Kidney (tissue), 14 donors: ENCODE results near the gene PCNX1. TPM values are rescaled to one million over a fixed set of nuclear protein-coding genes. Genes with fewer than 3 reads are reported as not detected.

Source experiments
- DNase-seq, 5 donors: peaks; one replicate each; pipeline ENCODE4 v3.0.0-alpha.2; 2013 to 2020
- FAIRE-seq: peaks from 2 replicates; lab custom pipeline; 2012; peaks lifted over from hg19 to GRCh38; lab: Jason Lieb, UNC
- H3K27ac ChIP-seq, 2 donors: one replicate each; pipeline ENCODE4 v1.7.0; 2013; ENCODE audit warnings: low read depth in 2 of 2, low read length in 2 of 2, inconsistent platforms in 1 of 2
- H3K27me3 ChIP-seq: one replicate; pipeline ENCODE4 v1.7.1; 2013; ENCODE audit warnings: low read length, inconsistent platforms; ENCODE audit not compliant: control insufficient read depth, insufficient read depth
- H3K36me3 ChIP-seq, 3 donors: one replicate each; pipeline versions ENCODE4 v1.7.0 to v1.7.1; 2013; ENCODE audit warnings: low read length in 3 of 3, control low read depth in 1 of 3, inconsistent platforms in 1 of 3; ENCODE audit not compliant: insufficient read depth in 3 of 3, control insufficient read depth in 2 of 3
- H3K4me1 ChIP-seq, 3 donors: one replicate each; pipeline versions ENCODE4 v1.7.0 to v1.7.1; 2013; ENCODE audit warnings: low read length in 3 of 3, inconsistent platforms in 1 of 3, low read depth in 1 of 3; ENCODE audit not compliant: control insufficient read depth in 2 of 3, insufficient read depth in 2 of 3
- H3K4me3 ChIP-seq, 3 donors: one replicate each; pipeline versions ENCODE4 v1.7.0 to v1.8.1; 2013; ENCODE audit warnings: low read length in 3 of 3, control low read depth in 1 of 3, inconsistent platforms in 1 of 3
- H3K9ac ChIP-seq, 3 donors: one replicate each; pipeline versions ENCODE4 v1.7.0 to v1.7.1; 2013; ENCODE audit warnings: low read length in 3 of 3, control low read depth in 1 of 3, inconsistent platforms in 1 of 3
- H3K9me3 ChIP-seq, 3 donors: one replicate each; pipeline versions ENCODE4 v1.7.0 to v1.7.1; 2013; ENCODE audit warnings: low read length in 3 of 3, control low read depth in 1 of 3, inconsistent platforms in 1 of 3; ENCODE audit not compliant: control insufficient read depth in 2 of 3, insufficient read depth in 1 of 3
- CTCF ChIP-seq: IDR thresholded peaks from 3 replicates; pipeline ENCODE4 v1.5.1; 2012; ENCODE audit warnings: mild to moderate bottlenecking, moderate library complexity, borderline replicate concordance; ENCODE audit not compliant: insufficient read depth; ENCODE audit errors: extremely low read depth
- intact Hi-C: fragments of 100-400 bp; cut with DNase I; formaldehyde crosslinking; loops from one replicate; pipeline ENCODE4 v1.11.1; 2022
- polyA plus RNA-seq: library from polyadenylated mRNA; stranded (reverse); fragments of 350-450 nt; fragmentation: Illumina TruSeq; extraction: RNeasy Lipid Tissue Mini Kit (QIAGEN cat#74804); gene quantifications from one replicate; pipeline ENCODE4 v1.2.3, GENCODE V29; 2014; ENCODE audit warnings: low read depth, low replicate concordance; ENCODE audit not compliant: insufficient read depth
- total RNA-seq: library from RNA; stranded (reverse); fragmentation: NEBNext Ultra II Directional; extraction: Animal tissue kit (Norgen Biotek cat#: 25700); gene quantifications from one replicate; pipeline ENCODE4 v1.2.1, GENCODE V29; 2021
- donor health status: control.
- donor health status: control.
- donor health status: control.
- donor health status: control.
- donor health status: control.
- donor health status: DM: yes; HTN: yes; CAD: no.
- donor health status: Normal renal cell carcinoma (clear cell type).

The PCNX1 gene
- total and polyA plus RNA-seq, 2 donors from 2014 or later = 16.2 to 55.2 TPM

GRCh38 chr14:71135496-71135895, 228.2 kb downstream of the PCNX1 start:
- Histone ChIP-seq H3K4me1 (peaks cover 0 to 6% (median 4%) of the 10 kb centered on the region in 3 donors), H3K36me3 (no peaks in the 10 kb centered on the region), H3K9me3 (no peaks in the 10 kb centered on the region), H3K4me3 (no peak overlapping the region), H3K27me3 (no peaks in the 10 kb centered on the region), H3K9ac (no peak overlapping the region), H3K27ac (no peak overlapping the region)
- TF ChIP-seq CTCF = no peak
- DNase-seq (no peak), FAIRE-seq (no peak)
- intact Hi-C loops = no loop called here

- H3K9me3 ChIP-seq = no peaks in the 10 kb centered on the region
- no peak overlapping the region for H3K4me3 ChIP-seq
- FAIRE-seq = no peak
- intact Hi-C loops = no loop called here
- H3K27ac ChIP-seq = no peak overlapping the region
- peaks cover 0 to 6% (median 5%) of the 10 kb centered on the region in 3 donors for H3K4me1 ChIP-seq
- no peak overlapping the region for H3K9ac ChIP-seq
- no peak for DNase-seq
- H3K36me3 ChIP-seq = no peaks in the 10 kb centered on the region
- no peaks in the 10 kb centered on the region for H3K27me3 ChIP-seq
- no peak for TF ChIP-seq CTCF
Observed at GRCh38 chr14:71135911-71136310, 228.7 kb downstream of the PCNX1 start.

- H3K27ac ChIP-seq = no peak overlapping the region
- no peaks in the 10 kb centered on the region for H3K27me3 ChIP-seq
- peaks cover 0 to 6% (median 5%) of the 10 kb centered on the region in 3 donors for H3K4me1 ChIP-seq
- H3K9ac ChIP-seq = no peak overlapping the region
- FAIRE-seq = no peak
- no peak for TF ChIP-seq CTCF
- H3K9me3 ChIP-seq = no peaks in the 10 kb centered on the region
- DNase-seq = no peak
- intact Hi-C loops = no loop called here
- no peak overlapping the region for H3K4me3 ChIP-seq
- H3K36me3 ChIP-seq = no peaks in the 10 kb centered on the region
Observed at GRCh38 chr14:71136386-71137060, 229.3 kb downstream of the PCNX1 start.
